A673 (cell line): ENCODE measurements around the gene GCG. TPM values are rescaled to one million over a fixed set of nuclear protein-coding genes. Genes with fewer than 3 reads are reported as not detected.

ENCODE experiments used
- BruUV-seq: library from RNA; stranded (reverse); fragments of 400-500 nt; replicated peaks from 2 replicates; lab custom pipeline; 2021; lab: Mats Ljungman, UMichigan
- CTCF ChIA-PET: fragments of 300-600 bp; sonication (Branson Sonifier 250); formaldehyde crosslinking; loops from one replicate; lab custom pipeline; 2022; ENCODE audit warnings: antibody characterized with exemption; lab: Charles Lee
- POLR2A ChIA-PET: fragments of 300-600 bp; sonication (Branson Sonifier 250); formaldehyde crosslinking; loops from one replicate; lab custom pipeline; 2022; ENCODE audit warnings: antibody characterized with exemption; ENCODE audit not compliant: low non-redundant PET; lab: Charles Lee
- DNase-seq: peaks from one replicate; pipeline ENCODE4 v3.0.0-alpha.2; 2015; ENCODE audit warnings: low spot score
- H3K27ac ChIP-seq: fragments of 200-600 bp; sonication (generic); 2 replicates; pipeline ENCODE4 v1.5.1; 2016; ENCODE audit warnings: mixed run types, low read depth, mild to moderate bottlenecking, mixed read lengths, antibody characterized with exemption, low read length; ENCODE audit not compliant: poor library complexity, severe bottlenecking
- H3K27me3 ChIP-seq: fragments of 200-600 bp; sonication (generic); replicated peaks from 2 replicates; pipeline ENCODE4 v1.6.1; 2017; ENCODE audit warnings: mixed run types, low read depth, mild to moderate bottlenecking, mixed read lengths, antibody characterized with exemption, low read length; ENCODE audit not compliant: insufficient read depth, poor library complexity
- H3K36me3 ChIP-seq: fragments of 200-600 bp; sonication (generic); 2 replicates; pipeline ENCODE4 v1.6.1; 2016; ENCODE audit warnings: mixed run types, mild to moderate bottlenecking, mixed read lengths, antibody characterized with exemption, low read length; ENCODE audit not compliant: insufficient read depth, poor library complexity, severe bottlenecking
- H3K4me1 ChIP-seq: fragments of 200-600 bp; sonication (generic); 2 replicates; pipeline ENCODE4 v1.6.1; 2017; ENCODE audit warnings: mixed run types, mild to moderate bottlenecking, mixed read lengths, antibody characterized with exemption, low read length; ENCODE audit not compliant: insufficient read depth, poor library complexity, severe bottlenecking
- H3K4me3 ChIP-seq: fragments of 200-600 bp; sonication (generic); 2 replicates; pipeline ENCODE4 v1.5.1; 2016; ENCODE audit warnings: low read depth, mixed run types, mild to moderate bottlenecking, mixed read lengths, low read length; ENCODE audit not compliant: poor library complexity, severe bottlenecking
- H3K9me3 ChIP-seq: fragments of 200-600 bp; sonication (generic); 2 replicates; pipeline ENCODE4 v1.6.1; 2016; ENCODE audit warnings: mixed run types, low read depth, mild to moderate bottlenecking, mixed read lengths, antibody characterized with exemption, low read length; ENCODE audit not compliant: poor library complexity, severe bottlenecking
- CTCF ChIP-seq: fragments of 300-800, 200-600 bp; sonication (generic); conservative IDR thresholded peaks from 2 replicates; pipeline ENCODE4 v1.5.1; 2017; ENCODE audit warnings: low read depth, mild to moderate bottlenecking, antibody characterized with exemption, low read length, moderate library complexity, mixed read lengths
- EZH2 ChIP-seq: fragments of 200-600 bp; sonication (generic); IDR thresholded peaks from 2 replicates; pipeline ENCODE4 v1.6.1; 2017; ENCODE audit warnings: borderline replicate concordance, low read depth, mild to moderate bottlenecking, mixed read lengths, antibody characterized with exemption, low read length; ENCODE audit not compliant: poor library complexity, severe bottlenecking
- intact Hi-C: fragments of 100-400 bp; cut with micrococcal nuclease; formaldehyde crosslinking; loops from one replicate; pipeline ENCODE4 v1.10.0; 2022; ENCODE audit not compliant: unreplicated experiment
- total RNA-seq: library from RNA; stranded (reverse); gene quantifications from 2 replicates; pipeline ENCODE4 v1.2.3, GENCODE V29; 2021

GCG gene
- total RNA-seq, 1 experiment from 2014 or later, result not detected

DNA sequence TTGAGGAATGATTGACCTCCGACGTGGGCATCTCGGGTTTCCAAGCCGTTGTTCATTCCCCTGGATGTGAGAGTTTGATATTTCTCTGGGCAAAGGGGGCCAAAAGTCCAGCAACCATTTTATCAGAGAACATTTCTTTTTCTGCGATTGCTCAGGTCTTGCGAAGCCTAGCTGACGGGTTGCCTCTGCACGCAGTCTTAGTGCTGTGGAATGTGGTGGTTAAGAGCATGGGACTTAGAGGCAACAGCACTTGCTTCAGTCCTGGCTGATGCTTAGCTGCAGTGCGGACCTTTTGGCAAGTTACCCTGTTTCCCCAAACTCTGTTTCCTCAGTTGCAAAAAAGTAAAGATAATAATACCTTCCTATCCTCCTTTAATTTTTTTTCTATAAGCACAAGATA is 46.2 kb upstream of the GCG start:
- BruUV-seq, result no TSS peak
- POLR2A ChIA-PET, result interaction anchor here (0.6 kb wide), 1 partner anchor 24 kb away, joined by 3 read pairs; no protein-coding TSS in a partner anchor
- no peak overlapping the region for H3K27ac ChIP-seq

GRCh38 chr2:162197069-162197825 is 45.2 kb upstream of the GCG start:
- intact Hi-C loops, result no loop called here
- CTCF ChIA-PET, result no interaction called here
- Histone ChIP-seq H3K9me3 (no peaks in the 10 kb centered on the region), H3K4me1 (no peaks in the 10 kb centered on the region), H3K36me3 (no peaks in the 10 kb centered on the region), H3K27me3 (no peaks in the 10 kb centered on the region), H3K27ac (no peak overlapping the region), H3K4me3 (no peak overlapping the region)
- DNase-seq, result no peak
- BruUV-seq, result no TSS peak
- POLR2A ChIA-PET, result no interaction called here
- TF ChIP-seq EZH2, result no peak
- TF ChIP-seq CTCF, result no peak

More for the DNA sequence above, 46.2 kb upstream of the GCG start:
- no peaks in the 10 kb centered on the region for H3K36me3 ChIP-seq
- TF ChIP-seq EZH2 (no peak), CTCF (no peak)
- CTCF ChIA-PET, result no interaction called here
- DNase-seq, result no peak
- no peaks in the 10 kb centered on the region for H3K4me1 ChIP-seq
- H3K9me3 ChIP-seq, result no peaks in the 10 kb centered on the region
- H3K4me3 ChIP-seq, result no peak overlapping the region
- intact Hi-C loops, result no loop called here
- H3K27me3 ChIP-seq, result no peaks in the 10 kb centered on the region

GRCh38 chr2:162196638-162197037 is 44.6 kb upstream of the GCG start:
- POLR2A ChIA-PET, result no interaction called here

More at GRCh38 chr2:162196638-162197037, 44.6 kb upstream of the GCG start:
- no peak for TF ChIP-seq EZH2
- no peak for TF ChIP-seq CTCF
- no peaks in the 10 kb centered on the region for H3K9me3 ChIP-seq
- CTCF ChIA-PET, result no interaction called here
- BruUV-seq, result no TSS peak
- H3K27me3 ChIP-seq, result no peaks in the 10 kb centered on the region
- no peak for DNase-seq
- H3K27ac ChIP-seq, result no peak overlapping the region
- no peaks in the 10 kb centered on the region for H3K36me3 ChIP-seq
- intact Hi-C loops, result no loop called here
- H3K4me3 ChIP-seq, result no peak overlapping the region
- no peaks in the 10 kb centered on the region for H3K4me1 ChIP-seq
